Central memory CD8-positive, alpha-beta T cell (primary cell): ENCODE results near the gene TSPAN1.

ENCODE experiments used
- ATAC-seq: fragments of 150-1000 bp; cut with Tn5 transposase; replicated peaks from 2 replicates; pipeline ENCODE4 v1.10.0; 2022; ENCODE audit warnings: mild to moderate bottlenecking, moderate FRiP score, moderate number of reproducible peaks; ENCODE audit not compliant: poor library complexity, severe bottlenecking; ENCODE audit errors: extremely low read depth
- DNase-seq, 2 donors: peaks; one replicate each; pipeline ENCODE4 v3.0.0; 2021; ENCODE audit warnings: low spot score in 2 of 2
- H3K27ac Mint-ChIP-seq: one replicate; pipeline ENCODE4 v1.8.0; 2022; ENCODE audit warnings: low read depth, mild to moderate bottlenecking, moderate library complexity, mixed read lengths
- H3K27me3 Mint-ChIP-seq: one replicate; pipeline ENCODE4 v1.8.0; 2022; ENCODE audit warnings: mixed read lengths
- H3K36me3 Mint-ChIP-seq: one replicate; pipeline ENCODE4 v1.8.0; 2022; ENCODE audit warnings: mild to moderate bottlenecking, moderate library complexity, mixed read lengths; ENCODE audit not compliant: insufficient read depth
- H3K4me1 Mint-ChIP-seq: one replicate; pipeline ENCODE4 v1.8.0; 2022; ENCODE audit warnings: mixed read lengths
- H3K4me3 Mint-ChIP-seq: one replicate; pipeline ENCODE4 v1.8.0; 2022; ENCODE audit warnings: mild to moderate bottlenecking, moderate library complexity, mixed read lengths
- H3K9me3 Mint-ChIP-seq: one replicate; pipeline ENCODE4 v1.8.0; 2022; ENCODE audit warnings: mixed read lengths

Gene TSPAN1

GRCh38 chr1:46196609-46197008 is 21.7 kb downstream of the TSPAN1 start:
- Mint-ChIP-seq H3K4me1 (peaks cover 21% of the 10 kb centered on the region), H3K36me3 (peaks cover 7% of the 10 kb centered on the region), H3K4me3 (peak overlapping the region; percentile 79), H3K9me3 (no peaks in the 10 kb centered on the region), H3K27me3 (no peaks in the 10 kb centered on the region), H3K27ac (no peak overlapping the region)
- no peak for DNase-seq
- ATAC-seq = no peak

GRCh38 chr1:46197560-46197963 is 22.7 kb downstream of the TSPAN1 start:
- H3K4me3 Mint-ChIP-seq = peak overlapping the region; percentile 79
- H3K36me3 Mint-ChIP-seq = peaks cover 7% of the 10 kb centered on the region
- H3K27me3 Mint-ChIP-seq = no peaks in the 10 kb centered on the region
- no peak for ATAC-seq
- no peaks in the 10 kb centered on the region for H3K9me3 Mint-ChIP-seq
- DNase-seq = no peak
- no peak overlapping the region for H3K27ac Mint-ChIP-seq
- peaks cover 21% of the 10 kb centered on the region for H3K4me1 Mint-ChIP-seq

- DNase-seq (peak; percentile 52 to 60), ATAC-seq (peak; percentile 93)
- Mint-ChIP-seq H3K36me3 (peaks cover 5% of the 10 kb centered on the region), H3K4me1 (peaks cover 27% of the 10 kb centered on the region), H3K27me3 (no peaks in the 10 kb centered on the region), H3K9me3 (no peaks in the 10 kb centered on the region), H3K27ac (no peak within 1 kb of the TSS), H3K4me3 (peak within 1 kb of the TSS; percentile 79)
Measured at GRCh38 chr1:46197964-46198811, 23.3 kb downstream of the TSPAN1 start, which contains the start of gene POMGNT1. TSS of gene POMGNT1 (minus strand) at chr1:46198434. CDS start at chr1:46197821, 613 bp downstream.

- Mint-ChIP-seq H3K27me3 (no peaks in the 10 kb centered on the region), H3K4me1 (peaks cover 27% of the 10 kb centered on the region), H3K9me3 (no peaks in the 10 kb centered on the region), H3K36me3 (peaks cover 3% of the 10 kb centered on the region), H3K4me3 (peak overlapping the region; percentile 79), H3K27ac (no peak overlapping the region)
- no peak for DNase-seq
- no peak for ATAC-seq
Measured at GRCh38 chr1:46199233-46199749, 24.4 kb downstream of the TSPAN1 start.

- Mint-ChIP-seq H3K9me3 (no peaks in the 10 kb centered on the region), H3K36me3 (no peaks in the 10 kb centered on the region), H3K27ac (no peak overlapping the region), H3K4me3 (peak overlapping the region; percentile 62), H3K4me1 (peaks cover 7% of the 10 kb centered on the region), H3K27me3 (no peaks in the 10 kb centered on the region)
- ATAC-seq (no peak), DNase-seq (no peak)
Measured at GRCh38 chr1:46203738-46204405, 29.0 kb downstream of the TSPAN1 start.

GRCh38 chr1:46204406-46204742 is 29.5 kb downstream of the TSPAN1 start:
- no peak overlapping the region for H3K4me3 Mint-ChIP-seq

GRCh38 chr1:46205141-46205540 is 30.3 kb downstream of the TSPAN1 start:
- peaks cover 7% of the 10 kb centered on the region for H3K4me1 Mint-ChIP-seq
- H3K27ac Mint-ChIP-seq = no peak overlapping the region
- ATAC-seq (no peak), DNase-seq (no peak)
- H3K9me3 Mint-ChIP-seq = no peaks in the 10 kb centered on the region
- no peaks in the 10 kb centered on the region for H3K36me3 Mint-ChIP-seq
- peaks cover under 1% of the 10 kb centered on the region for H3K27me3 Mint-ChIP-seq
- no peak overlapping the region for H3K4me3 Mint-ChIP-seq

More at GRCh38 chr1:46204406-46204742, 29.5 kb downstream of the TSPAN1 start:
- ATAC-seq = no peak
- Mint-ChIP-seq H3K9me3 (no peaks in the 10 kb centered on the region), H3K4me1 (peaks cover 7% of the 10 kb centered on the region), H3K36me3 (no peaks in the 10 kb centered on the region), H3K27ac (no peak overlapping the region), H3K27me3 (no peaks in the 10 kb centered on the region)
- no peak for DNase-seq

- ATAC-seq = no peak
- no peak for DNase-seq
- no peaks in the 10 kb centered on the region for H3K9me3 Mint-ChIP-seq
- peaks cover 7% of the 10 kb centered on the region for H3K4me1 Mint-ChIP-seq
- no peak overlapping the region for H3K27ac Mint-ChIP-seq
- no peak overlapping the region for H3K4me3 Mint-ChIP-seq
- no peaks in the 10 kb centered on the region for H3K36me3 Mint-ChIP-seq
- peaks cover 7% of the 10 kb centered on the region for H3K27me3 Mint-ChIP-seq
Measured at GRCh38 chr1:46205791-46206190, 30.9 kb downstream of the TSPAN1 start.

- H3K36me3 Mint-ChIP-seq = no peaks in the 10 kb centered on the region
- H3K9me3 Mint-ChIP-seq = no peaks in the 10 kb centered on the region
- H3K27me3 Mint-ChIP-seq = peaks cover 8% of the 10 kb centered on the region
- DNase-seq (no peak), ATAC-seq (no peak)
- peaks cover 7% of the 10 kb centered on the region for H3K4me1 Mint-ChIP-seq
- H3K27ac Mint-ChIP-seq = no peak overlapping the region
- no peak overlapping the region for H3K4me3 Mint-ChIP-seq
Measured at GRCh38 chr1:46206399-46206798, 31.5 kb downstream of the TSPAN1 start.

- H3K9me3 Mint-ChIP-seq = no peaks in the 10 kb centered on the region
Measured at GRCh38 chr1:46210561-46210960, 35.7 kb downstream of the TSPAN1 start.

GRCh38 chr1:46211051-46211450 is 36.2 kb downstream of the TSPAN1 start:
- no peak for DNase-seq
- Mint-ChIP-seq H3K27ac (no peak overlapping the region), H3K4me3 (no peak overlapping the region), H3K9me3 (no peaks in the 10 kb centered on the region), H3K4me1 (no peaks in the 10 kb centered on the region), H3K36me3 (no peaks in the 10 kb centered on the region), H3K27me3 (peaks cover 8% of the 10 kb centered on the region)
- ATAC-seq = no peak

More at GRCh38 chr1:46210561-46210960, 35.7 kb downstream of the TSPAN1 start:
- H3K27ac Mint-ChIP-seq = no peak overlapping the region
- DNase-seq (no peak), ATAC-seq (no peak)
- H3K27me3 Mint-ChIP-seq = peaks cover 8% of the 10 kb centered on the region
- H3K36me3 Mint-ChIP-seq = no peaks in the 10 kb centered on the region
- H3K4me1 Mint-ChIP-seq = no peaks in the 10 kb centered on the region
- no peak overlapping the region for H3K4me3 Mint-ChIP-seq

- Mint-ChIP-seq H3K4me3 (no peak overlapping the region), H3K27me3 (peaks cover 4% of the 10 kb centered on the region), H3K36me3 (no peaks in the 10 kb centered on the region), H3K9me3 (no peaks in the 10 kb centered on the region), H3K27ac (no peak overlapping the region), H3K4me1 (no peaks in the 10 kb centered on the region)
- DNase-seq (no peak), ATAC-seq (no peak)
Measured at GRCh38 chr1:46215504-46215903, 40.6 kb downstream of the TSPAN1 start.

GRCh38 chr1:46218443-46218842 is 43.6 kb downstream of the TSPAN1 start:
- Mint-ChIP-seq H3K27ac (no peak overlapping the region), H3K27me3 (no peaks in the 10 kb centered on the region), H3K36me3 (no peaks in the 10 kb centered on the region), H3K4me3 (no peak overlapping the region), H3K4me1 (peaks cover 2% of the 10 kb centered on the region), H3K9me3 (no peaks in the 10 kb centered on the region)
- ATAC-seq = no peak
- DNase-seq = no peak
